Neural cell (in vitro differentiated cells): ENCODE measurements around the gene RAB1B.

Experiments used
- EP300 ChIP-seq: fragments of 450-650 bp; conservative IDR thresholded peaks from 2 replicates; pipeline ENCODE4 v1.6.1; 2014; ENCODE audit warnings: antibody characterized with exemption, mild to moderate bottlenecking, moderate library complexity; ENCODE audit not compliant: poor library complexity, severe bottlenecking
- RAD21 ChIP-seq: fragments of 450-650 bp; conservative IDR thresholded peaks from 2 replicates; pipeline ENCODE4 v1.6.1; 2014; ENCODE audit warnings: antibody characterized with exemption, mild to moderate bottlenecking, moderate library complexity
- TAF1 ChIP-seq: IDR thresholded peaks from 2 replicates; pipeline ENCODE4 v1.6.1; 2012; ENCODE audit warnings: low read depth
- TF ChIP-seq, protein P1 (sequence below): fragments of 450-650 bp; IDR thresholded peaks from 2 replicates; pipeline ENCODE4 v1.5.1; 2014; ENCODE audit warnings: antibody characterized with exemption, mild to moderate bottlenecking, moderate library complexity; ENCODE audit not compliant: poor library complexity, severe bottlenecking
- TF ChIP-seq, protein P2 (sequence below): IDR thresholded peaks from 2 replicates; pipeline ENCODE4 v1.6.1; 2012; ENCODE audit warnings: borderline replicate concordance

DNA sequence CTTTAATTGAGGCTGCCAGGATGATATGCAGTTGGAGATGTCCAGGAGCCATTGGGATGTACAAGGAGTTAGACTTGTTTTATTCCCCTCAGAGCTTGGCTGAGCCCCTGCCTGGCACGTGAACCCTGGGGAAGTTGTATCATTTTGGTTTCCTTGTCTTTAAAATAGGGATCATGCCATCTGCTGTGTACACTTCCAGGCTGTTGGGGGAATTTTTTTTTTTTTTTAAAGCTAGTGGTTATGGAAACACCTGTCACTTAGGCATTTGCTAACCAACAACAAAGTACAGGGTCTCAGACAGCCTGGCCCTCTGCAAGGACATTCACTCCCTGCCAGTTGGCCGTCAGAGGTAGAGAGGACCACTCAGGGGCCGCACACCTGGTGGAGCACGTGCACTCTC lies 8.5 kb upstream of the RAB1B start:
- TF ChIP-seq, protein P1, sequence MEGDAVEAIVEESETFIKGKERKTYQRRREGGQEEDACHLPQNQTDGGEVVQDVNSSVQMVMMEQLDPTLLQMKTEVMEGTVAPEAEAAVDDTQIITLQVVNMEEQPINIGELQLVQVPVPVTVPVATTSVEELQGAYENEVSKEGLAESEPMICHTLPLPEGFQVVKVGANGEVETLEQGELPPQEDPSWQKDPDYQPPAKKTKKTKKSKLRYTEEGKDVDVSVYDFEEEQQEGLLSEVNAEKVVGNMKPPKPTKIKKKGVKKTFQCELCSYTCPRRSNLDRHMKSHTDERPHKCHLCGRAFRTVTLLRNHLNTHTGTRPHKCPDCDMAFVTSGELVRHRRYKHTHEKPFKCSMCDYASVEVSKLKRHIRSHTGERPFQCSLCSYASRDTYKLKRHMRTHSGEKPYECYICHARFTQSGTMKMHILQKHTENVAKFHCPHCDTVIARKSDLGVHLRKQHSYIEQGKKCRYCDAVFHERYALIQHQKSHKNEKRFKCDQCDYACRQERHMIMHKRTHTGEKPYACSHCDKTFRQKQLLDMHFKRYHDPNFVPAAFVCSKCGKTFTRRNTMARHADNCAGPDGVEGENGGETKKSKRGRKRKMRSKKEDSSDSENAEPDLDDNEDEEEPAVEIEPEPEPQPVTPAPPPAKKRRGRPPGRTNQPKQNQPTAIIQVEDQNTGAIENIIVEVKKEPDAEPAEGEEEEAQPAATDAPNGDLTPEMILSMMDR: no peak
- TF ChIP-seq RAD21: no peak
- no peak for TF ChIP-seq EP300
- no peak for TF ChIP-seq TAF1
- TF ChIP-seq, protein P2, sequence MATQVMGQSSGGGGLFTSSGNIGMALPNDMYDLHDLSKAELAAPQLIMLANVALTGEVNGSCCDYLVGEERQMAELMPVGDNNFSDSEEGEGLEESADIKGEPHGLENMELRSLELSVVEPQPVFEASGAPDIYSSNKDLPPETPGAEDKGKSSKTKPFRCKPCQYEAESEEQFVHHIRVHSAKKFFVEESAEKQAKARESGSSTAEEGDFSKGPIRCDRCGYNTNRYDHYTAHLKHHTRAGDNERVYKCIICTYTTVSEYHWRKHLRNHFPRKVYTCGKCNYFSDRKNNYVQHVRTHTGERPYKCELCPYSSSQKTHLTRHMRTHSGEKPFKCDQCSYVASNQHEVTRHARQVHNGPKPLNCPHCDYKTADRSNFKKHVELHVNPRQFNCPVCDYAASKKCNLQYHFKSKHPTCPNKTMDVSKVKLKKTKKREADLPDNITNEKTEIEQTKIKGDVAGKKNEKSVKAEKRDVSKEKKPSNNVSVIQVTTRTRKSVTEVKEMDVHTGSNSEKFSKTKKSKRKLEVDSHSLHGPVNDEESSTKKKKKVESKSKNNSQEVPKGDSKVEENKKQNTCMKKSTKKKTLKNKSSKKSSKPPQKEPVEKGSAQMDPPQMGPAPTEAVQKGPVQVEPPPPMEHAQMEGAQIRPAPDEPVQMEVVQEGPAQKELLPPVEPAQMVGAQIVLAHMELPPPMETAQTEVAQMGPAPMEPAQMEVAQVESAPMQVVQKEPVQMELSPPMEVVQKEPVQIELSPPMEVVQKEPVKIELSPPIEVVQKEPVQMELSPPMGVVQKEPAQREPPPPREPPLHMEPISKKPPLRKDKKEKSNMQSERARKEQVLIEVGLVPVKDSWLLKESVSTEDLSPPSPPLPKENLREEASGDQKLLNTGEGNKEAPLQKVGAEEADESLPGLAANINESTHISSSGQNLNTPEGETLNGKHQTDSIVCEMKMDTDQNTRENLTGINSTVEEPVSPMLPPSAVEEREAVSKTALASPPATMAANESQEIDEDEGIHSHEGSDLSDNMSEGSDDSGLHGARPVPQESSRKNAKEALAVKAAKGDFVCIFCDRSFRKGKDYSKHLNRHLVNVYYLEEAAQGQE: no peak
